GM12801 (cell line): Measurements from ENCODE around the gene UNC119B.

Experiments used
- TF ChIP-seq, protein P1 (sequence below): IDR thresholded peaks from one replicate; pipeline ENCODE4 v1.5.1; 2011; ENCODE audit warnings: control low read depth; ENCODE audit not compliant: insufficient read length; ENCODE audit errors: extremely low read depth

Gene UNC119B

GRCh38 chr12:120685522-120685921 lies 24.7 kb upstream of the UNC119B start:
- TF ChIP-seq, protein P1, sequence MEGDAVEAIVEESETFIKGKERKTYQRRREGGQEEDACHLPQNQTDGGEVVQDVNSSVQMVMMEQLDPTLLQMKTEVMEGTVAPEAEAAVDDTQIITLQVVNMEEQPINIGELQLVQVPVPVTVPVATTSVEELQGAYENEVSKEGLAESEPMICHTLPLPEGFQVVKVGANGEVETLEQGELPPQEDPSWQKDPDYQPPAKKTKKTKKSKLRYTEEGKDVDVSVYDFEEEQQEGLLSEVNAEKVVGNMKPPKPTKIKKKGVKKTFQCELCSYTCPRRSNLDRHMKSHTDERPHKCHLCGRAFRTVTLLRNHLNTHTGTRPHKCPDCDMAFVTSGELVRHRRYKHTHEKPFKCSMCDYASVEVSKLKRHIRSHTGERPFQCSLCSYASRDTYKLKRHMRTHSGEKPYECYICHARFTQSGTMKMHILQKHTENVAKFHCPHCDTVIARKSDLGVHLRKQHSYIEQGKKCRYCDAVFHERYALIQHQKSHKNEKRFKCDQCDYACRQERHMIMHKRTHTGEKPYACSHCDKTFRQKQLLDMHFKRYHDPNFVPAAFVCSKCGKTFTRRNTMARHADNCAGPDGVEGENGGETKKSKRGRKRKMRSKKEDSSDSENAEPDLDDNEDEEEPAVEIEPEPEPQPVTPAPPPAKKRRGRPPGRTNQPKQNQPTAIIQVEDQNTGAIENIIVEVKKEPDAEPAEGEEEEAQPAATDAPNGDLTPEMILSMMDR: no peak

GRCh38 chr12:120686151-120686689 lies 24.0 kb upstream of the UNC119B start:
- TF ChIP-seq, protein P1: no peak

DNA sequence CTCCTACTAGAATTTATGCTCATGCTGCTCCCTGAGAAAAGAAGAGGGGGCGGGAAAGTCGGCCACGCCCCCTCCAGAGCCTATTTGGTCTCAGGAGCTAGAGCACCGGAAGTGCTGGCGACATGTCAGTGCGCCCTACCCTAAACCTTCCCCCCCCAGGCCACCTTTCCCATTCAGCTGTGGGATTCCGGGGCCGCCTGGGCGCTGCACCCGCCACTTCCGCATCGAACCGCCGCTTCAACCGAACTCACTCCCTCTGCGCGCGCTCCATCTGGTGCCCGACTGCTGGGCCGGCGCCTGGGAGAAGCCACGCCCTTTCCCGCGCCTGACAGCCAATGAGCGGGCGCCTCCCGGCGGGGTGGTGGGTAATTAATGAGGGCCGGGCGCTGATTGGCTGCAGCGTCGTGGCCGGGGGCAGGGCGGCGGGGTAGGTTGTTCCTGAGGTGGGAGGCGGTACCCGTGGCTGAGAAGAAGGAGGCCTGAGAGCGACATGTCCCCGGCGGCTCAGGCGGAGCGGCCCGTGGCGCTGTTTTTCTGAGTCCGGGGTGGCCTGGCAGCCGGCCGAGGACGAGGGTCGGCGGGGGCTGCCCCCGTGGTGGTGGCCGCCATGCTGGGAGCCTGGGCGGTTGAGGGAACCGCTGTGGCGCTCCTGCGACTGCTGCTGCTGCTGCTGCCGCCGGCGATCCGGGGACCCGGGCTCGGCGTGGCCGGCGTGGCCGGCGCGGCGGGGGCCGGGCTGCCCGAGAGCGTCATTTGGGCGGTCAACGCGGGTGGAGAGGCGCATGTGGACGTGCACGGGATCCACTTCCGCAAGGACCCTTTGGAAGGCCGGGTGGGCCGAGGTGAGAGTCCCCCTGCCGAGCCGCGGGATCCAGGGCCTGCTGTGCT lies 23.3 kb upstream of the UNC119B start, which contains the start of gene MLEC:
Gene MLEC (plus strand): TSS at position 460 of the 888 bp plus-strand sequence. CDS start 148 bp downstream, at position 608.
- TF ChIP-seq, protein P1: no peak

GRCh38 chr12:120687578-120688289 lies 22.5 kb upstream of the UNC119B start:
- TF ChIP-seq, protein P1: no peak

GRCh38 chr12:120688527-120689071 lies 21.7 kb upstream of the UNC119B start:
- TF ChIP-seq, protein P1: no peak

GRCh38 chr12:120689397-120690082 lies 20.7 kb upstream of the UNC119B start:
- TF ChIP-seq, protein P1: no peak
